ENCODE results near the gene SRSF4. TPM values are rescaled to one million over a fixed set of nuclear protein-coding genes. Genes with fewer than 3 reads are reported as not detected.
A peak's percentile ranks its signal among the peaks of the same experiment; 100 is the strongest.

SRSF4 gene
- total RNA-seq, 4 donors from 2014 or later, result 67.1 to 94.7 (median 85.2) TPM

DNA sequence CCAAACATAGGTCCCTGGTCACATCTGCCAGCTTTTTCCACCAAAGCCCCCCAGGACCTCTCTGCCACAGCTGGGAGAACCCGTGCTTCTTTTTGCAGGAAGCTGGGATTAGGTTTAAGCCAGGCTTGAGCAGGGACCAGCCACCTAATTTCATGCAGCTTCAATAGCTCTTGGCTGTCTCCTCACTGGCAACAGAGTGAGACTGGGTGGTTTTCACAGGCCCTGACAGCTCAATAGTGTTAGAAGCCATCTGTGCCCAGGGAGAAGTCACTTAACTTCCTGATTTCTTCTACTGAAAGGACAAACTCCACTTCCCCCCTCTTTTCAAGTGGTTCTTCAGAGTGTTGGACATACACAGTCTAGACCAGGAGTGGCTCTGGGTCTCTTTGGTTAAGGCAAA is 20.4 kb upstream of the SRSF4 start:
- Histone ChIP-seq H3K9me3 (no peaks in the 10 kb centered on the region), H3K27ac (peak overlapping the region; percentile 82 to 99 (median 85)), H3K4me1 (peaks cover 10 to 13% of the 10 kb centered on the region in 2 donors), H3K4me3 (replicated peaks in 1 of 3) (no peak overlapping the region), H3K27me3 (no peaks in the 10 kb centered on the region), H3K36me3 (peaks cover 0 to 6% of the 10 kb centered on the region in 2 donors)
- no peak for TF ChIP-seq POLR2A (IDR thresholded peaks at IDR 0.05)
- TF ChIP-seq CTCF (IDR thresholded peaks at IDR 0.05), result no peak
- peak; percentile 54 to 57 for DNase-seq
- WGBS, 2 donors, result 33 to 50% methylated on average over 1 of the region's 1 CpG
- intact Hi-C loops (cut with DNase I), result loop anchor here (2.0 to 10.0 kb wide), 3 partner anchors 167 to 417 kb away; no protein-coding TSS in a partner anchor

- no peak for TF ChIP-seq POLR2A (IDR thresholded peaks at IDR 0.05)
- TF ChIP-seq CTCF (IDR thresholded peaks at IDR 0.05), result no peak
- H3K4me1 ChIP-seq, result peaks cover 10 to 14% of the 10 kb centered on the region in 2 donors
- 90 to 91% methylated on average over 6 of the region's 6 CpGs for WGBS, 2 donors
- no peak overlapping the region for H3K4me3 ChIP-seq (replicated peaks in 1 of 3)
- H3K9me3 ChIP-seq, result no peaks in the 10 kb centered on the region
- intact Hi-C loops (cut with DNase I), result loop anchor here (2.0 to 10.0 kb wide), 3 partner anchors 167 to 417 kb away; no protein-coding TSS in a partner anchor
- no peak for DNase-seq
- H3K27ac ChIP-seq, result peak overlapping the region; percentile 82 to 99 (median 85)
- H3K27me3 ChIP-seq, result no peaks in the 10 kb centered on the region
- peaks cover 0 to 6% of the 10 kb centered on the region in 2 donors for H3K36me3 ChIP-seq
Observed at GRCh38 chr1:29201595-29202051, 19.9 kb upstream of the SRSF4 start.

DNA sequence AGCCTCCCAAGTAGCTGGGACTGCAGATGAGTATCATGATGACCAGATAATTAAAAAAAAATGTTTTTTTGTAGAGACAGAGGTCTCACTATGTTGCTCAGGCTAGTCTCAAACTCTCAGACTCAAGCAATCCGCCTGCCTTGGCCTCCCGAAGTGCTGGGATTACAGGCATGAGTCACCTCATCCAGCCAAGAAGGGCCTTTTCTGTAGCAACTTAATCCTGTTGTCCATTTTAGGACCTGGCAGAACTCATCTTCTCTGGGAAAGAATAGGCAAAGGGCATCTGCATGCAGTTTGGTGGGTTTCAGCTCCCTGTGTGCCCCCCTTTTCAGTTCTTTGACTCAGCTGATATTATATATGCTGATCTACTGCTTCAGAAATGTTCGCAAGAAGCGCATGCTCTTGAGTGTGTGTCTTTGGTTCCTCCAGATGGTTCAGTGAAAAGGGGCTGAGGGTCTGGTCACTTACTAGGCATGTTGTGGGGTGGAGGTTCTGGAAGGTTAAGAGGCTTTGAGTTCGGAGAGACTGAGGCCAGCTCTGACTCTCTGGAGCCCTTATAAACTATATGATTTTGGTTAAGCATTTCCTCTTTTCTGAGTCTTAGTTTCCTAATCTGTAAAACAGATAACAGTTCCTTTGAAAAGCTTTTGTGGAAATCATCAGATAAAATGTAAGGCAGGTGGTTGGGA is 19.4 kb upstream of the SRSF4 start:
- H3K27ac ChIP-seq, result peak overlapping the region in 1 of 3 donors; percentile 85
- WGBS, 2 donors, result 94 to 98% methylated on average over 5 of the region's 5 CpGs

GRCh38 chr1:29197993-29198392 is 16.3 kb upstream of the SRSF4 start:
- TF ChIP-seq POLR2A (IDR thresholded peaks at IDR 0.05), result no peak
- TF ChIP-seq CTCF (IDR thresholded peaks at IDR 0.05), result no peak
- H3K4me3 ChIP-seq (replicated peaks in 1 of 3), result no peak overlapping the region
- WGBS, 2 donors, result 91 to 95% methylated on average over 12 of the region's 12 CpGs
- no peak overlapping the region for H3K27ac ChIP-seq
- H3K9me3 ChIP-seq, result no peaks in the 10 kb centered on the region
- no peak for DNase-seq
- peaks cover 10 to 23% of the 10 kb centered on the region in 2 donors for H3K4me1 ChIP-seq
- intact Hi-C loops (cut with DNase I), result no loop called here
- no peaks in the 10 kb centered on the region for H3K27me3 ChIP-seq
- peaks cover 0 to 6% of the 10 kb centered on the region in 2 donors for H3K36me3 ChIP-seq

More for the DNA sequence above, 19.4 kb upstream of the SRSF4 start:
- peaks cover 0 to 6% of the 10 kb centered on the region in 2 donors for H3K36me3 ChIP-seq
- H3K4me3 ChIP-seq (replicated peaks in 1 of 3), result no peak overlapping the region
- H3K4me1 ChIP-seq, result peaks cover 10 to 19% of the 10 kb centered on the region in 2 donors
- intact Hi-C loops (cut with DNase I), result loop anchor here (10.0 kb wide), 2 partner anchors 166 to 416 kb away; no protein-coding TSS in a partner anchor
- H3K9me3 ChIP-seq, result no peaks in the 10 kb centered on the region
- no peak for DNase-seq
- H3K27me3 ChIP-seq, result no peaks in the 10 kb centered on the region
- no peak for TF ChIP-seq POLR2A (IDR thresholded peaks at IDR 0.05)
- no peak for TF ChIP-seq CTCF (IDR thresholded peaks at IDR 0.05)

DNA sequence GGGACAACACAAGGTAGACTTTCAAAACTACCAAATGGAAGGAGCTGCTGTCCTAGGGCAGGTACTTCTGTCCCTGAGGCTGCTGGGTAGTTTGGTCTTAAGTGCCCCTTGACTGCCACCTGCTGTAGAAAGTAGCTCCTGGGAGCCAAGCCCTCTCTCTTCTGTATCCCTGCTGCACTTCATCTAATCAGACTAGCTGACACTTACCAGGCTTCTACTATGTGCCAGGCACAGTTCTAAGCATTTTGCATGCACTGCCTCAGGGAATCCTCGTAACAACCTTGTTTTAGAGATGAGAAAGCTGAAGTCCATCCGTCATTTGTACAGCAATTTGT is 15.9 kb upstream of the SRSF4 start:
- H3K27me3 ChIP-seq, result no peaks in the 10 kb centered on the region
- peaks cover 0 to 6% of the 10 kb centered on the region in 2 donors for H3K36me3 ChIP-seq
- H3K27ac ChIP-seq, result no peak overlapping the region
- H3K4me3 ChIP-seq (replicated peaks in 1 of 3), result no peak overlapping the region
- TF ChIP-seq CTCF (IDR thresholded peaks at IDR 0.05) (peak in 3 of 6 experiments; percentile 29 to 42 (median 41)), POLR2A (IDR thresholded peaks at IDR 0.05) (no peak)
- peak; percentile 52 to 62 for DNase-seq
- H3K4me1 ChIP-seq, result peaks cover 9 to 22% of the 10 kb centered on the region in 2 donors
- H3K9me3 ChIP-seq, result no peaks in the 10 kb centered on the region
- intact Hi-C loops (cut with DNase I), result no loop called here
- 88 to 92% methylated on average over 2 of the region's 2 CpGs for WGBS, 2 donors

All from thyroid gland (tissue), 4 donors.